GM20431 (cell line): ENCODE data around the gene ERCC3.
"Not testable (repeated sequence)": the region's sequence is repeated elsewhere in the genome, so short reads cannot be mapped to it uniquely, and the experiment has no call there.

Experiments used
- in situ Hi-C: fragments of 300-500 bp; cut with MseI, MboI; formaldehyde crosslinking; loops from one replicate; pipeline ENCODE4 v1.15.0; 2020; ENCODE audit warnings: low sequenced_read_pairs; ENCODE audit not compliant: unreplicated experiment

Gene ERCC3

GRCh38 chr2:127280693-127281092 lies 13.3 kb downstream of the ERCC3 start:
- in situ Hi-C loops = no loop called here

DNA sequence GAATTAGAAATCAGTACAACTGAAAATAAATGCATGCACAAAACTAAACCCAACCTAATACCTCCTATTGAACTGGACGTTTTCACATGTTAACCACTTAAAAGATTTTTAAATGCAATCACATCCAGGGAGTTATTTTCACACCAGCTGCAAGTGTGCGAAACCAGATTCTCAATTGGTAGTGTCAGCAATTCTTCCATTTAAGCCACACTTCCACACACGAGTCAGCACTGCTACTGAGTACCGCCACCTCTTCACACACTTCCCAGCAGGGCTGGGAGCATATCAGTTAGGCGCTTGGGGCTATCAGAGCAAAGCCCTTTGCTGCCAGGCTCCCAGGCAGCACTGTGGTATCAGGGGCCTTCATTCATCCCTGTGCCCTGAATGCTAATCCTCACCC lies 14.2 kb downstream of the ERCC3 start:
- in situ Hi-C loops = no loop called here

- in situ Hi-C loops = no loop called here
Observed at GRCh38 chr2:127278959-127279358, 15.0 kb downstream of the ERCC3 start.

DNA sequence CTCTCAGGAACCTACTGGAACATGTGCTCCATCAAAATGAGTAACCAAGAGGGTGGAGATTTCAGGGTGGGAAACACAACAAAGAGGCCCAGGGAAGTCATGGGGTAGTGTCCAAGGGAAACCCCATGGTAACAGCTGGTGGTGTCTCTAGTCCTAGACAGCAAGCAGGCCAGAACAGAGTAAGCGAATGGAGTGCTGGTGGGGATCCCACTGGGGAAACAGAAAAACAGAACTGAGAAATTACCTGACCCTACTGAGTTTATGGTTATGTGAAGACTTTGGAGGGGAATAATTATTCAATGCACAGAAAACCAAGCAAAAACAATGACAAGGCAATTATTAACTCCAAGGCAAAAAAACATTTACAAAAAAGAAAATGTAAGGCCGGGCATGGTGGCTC lies 16.9 kb downstream of the ERCC3 start:
- in situ Hi-C loops = no loop called here

DNA sequence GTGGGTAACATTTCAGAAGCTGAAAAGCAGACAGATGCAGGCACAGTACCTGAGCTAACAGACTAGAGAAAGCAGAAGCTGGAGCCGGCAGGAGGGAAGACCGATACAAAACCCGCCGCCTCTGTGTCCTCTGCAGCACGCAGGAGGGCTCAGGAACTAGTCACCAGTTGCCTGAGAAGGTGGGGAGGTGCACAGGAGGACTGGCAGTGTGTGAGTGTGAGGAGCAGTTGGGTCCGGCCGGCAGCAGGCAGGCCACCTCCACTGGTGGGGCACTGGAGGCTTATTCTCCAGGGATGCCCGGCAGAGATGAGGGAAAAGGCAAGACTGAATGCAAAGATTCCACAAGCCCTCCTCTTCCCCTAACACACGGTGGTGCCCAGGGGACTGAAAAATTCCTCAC lies 18.2 kb downstream of the ERCC3 start:
- in situ Hi-C loops = no loop called here

DNA sequence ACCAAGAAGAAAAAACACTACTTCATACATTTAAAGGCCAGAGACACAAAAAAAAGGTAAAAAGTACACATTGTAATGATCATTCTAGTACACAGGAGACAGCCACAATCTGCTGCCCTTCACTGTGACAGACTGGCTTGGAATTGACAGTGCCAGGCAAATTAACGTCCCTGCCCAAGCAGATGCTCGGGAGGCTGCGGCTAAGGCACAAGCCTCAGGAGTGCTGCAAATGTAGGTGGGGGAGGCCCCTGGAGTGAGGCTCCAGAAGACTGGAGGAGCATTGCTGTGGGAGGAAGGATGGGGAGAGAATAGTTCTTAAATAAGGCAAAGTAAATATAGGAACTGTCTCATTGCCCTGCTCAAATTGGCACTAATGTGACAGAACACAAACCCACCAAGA lies 18.6 kb downstream of the ERCC3 start:
- in situ Hi-C loops = no loop called here

- in situ Hi-C loops = no loop called here
Observed at GRCh38 chr2:127270663-127271062, 23.3 kb downstream of the ERCC3 start.

DNA sequence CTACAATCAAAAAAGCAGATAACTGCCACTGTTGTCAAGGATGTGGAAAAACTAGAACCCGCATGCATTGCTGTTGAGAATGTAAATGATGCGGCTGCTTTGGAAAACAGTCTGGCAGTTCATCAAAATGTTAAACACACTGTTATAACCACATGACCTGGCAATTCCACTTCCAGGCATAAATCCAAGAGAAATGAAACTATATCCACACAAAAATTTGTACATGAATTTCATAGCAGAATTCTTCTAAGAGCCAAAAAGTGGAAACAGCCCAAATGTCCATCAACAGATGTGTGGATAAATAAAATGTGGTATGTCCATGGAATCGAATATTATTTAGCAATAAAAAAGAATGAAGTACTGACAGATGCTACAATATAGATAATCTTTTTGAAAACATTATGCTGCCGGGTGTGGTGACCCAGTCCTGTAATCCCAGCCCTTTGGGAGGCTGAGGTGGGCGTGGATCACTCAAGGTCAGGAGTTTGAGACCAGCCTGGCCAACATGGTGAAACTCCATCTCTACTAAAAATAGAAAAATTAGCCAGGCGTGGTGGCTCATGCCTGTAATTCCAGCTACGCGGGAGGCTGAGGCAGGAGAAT lies 32.0 kb downstream of the ERCC3 start:
- in situ Hi-C loops = no loop called here

GRCh38 chr2:127259355-127259754 lies 34.6 kb downstream of the ERCC3 start:
- in situ Hi-C loops = no loop called here

DNA sequence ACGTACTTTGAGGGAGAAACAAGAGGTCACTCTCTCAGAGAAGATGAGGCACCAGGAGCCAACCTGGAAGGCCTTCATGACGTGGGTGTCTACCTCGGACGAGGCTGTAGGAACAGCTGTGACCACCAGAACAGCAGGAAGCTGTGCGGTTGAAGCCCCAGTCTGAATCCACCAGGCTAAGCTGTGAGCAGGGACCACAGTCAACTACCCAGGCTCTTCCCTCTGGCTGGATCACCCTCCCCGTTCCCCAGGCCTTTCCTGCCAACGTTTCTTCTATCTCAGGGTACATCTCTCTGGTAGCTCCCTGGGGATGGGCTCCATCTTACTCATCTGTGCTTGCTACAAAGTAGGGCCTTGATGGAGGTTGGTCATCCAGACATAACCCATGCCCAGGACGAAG lies 37.1 kb downstream of the ERCC3 start:
- in situ Hi-C loops = no loop called here

DNA sequence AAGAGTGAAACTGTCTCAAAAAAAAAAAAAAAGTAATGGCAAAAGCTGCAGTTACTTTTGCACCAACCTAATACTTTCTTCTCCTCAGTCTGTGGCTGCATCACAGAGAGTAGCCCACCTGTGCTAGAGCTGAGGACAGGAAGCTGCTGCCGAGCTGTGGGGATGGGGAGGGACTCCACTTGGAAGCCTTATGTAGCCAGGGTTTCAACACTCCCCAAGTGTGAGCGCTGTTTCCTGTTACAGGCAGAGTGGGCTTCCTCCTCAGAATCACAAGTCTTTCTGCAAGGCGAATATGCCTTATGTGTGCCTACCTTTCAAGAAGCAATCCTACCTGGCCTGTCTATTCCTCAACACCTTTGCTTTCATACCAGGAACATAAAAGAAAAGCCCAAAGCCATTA lies 37.6 kb downstream of the ERCC3 start:
- in situ Hi-C loops = no loop called here

GRCh38 chr2:127255721-127256120 lies 38.2 kb downstream of the ERCC3 start:
- in situ Hi-C loops = no loop called here

DNA sequence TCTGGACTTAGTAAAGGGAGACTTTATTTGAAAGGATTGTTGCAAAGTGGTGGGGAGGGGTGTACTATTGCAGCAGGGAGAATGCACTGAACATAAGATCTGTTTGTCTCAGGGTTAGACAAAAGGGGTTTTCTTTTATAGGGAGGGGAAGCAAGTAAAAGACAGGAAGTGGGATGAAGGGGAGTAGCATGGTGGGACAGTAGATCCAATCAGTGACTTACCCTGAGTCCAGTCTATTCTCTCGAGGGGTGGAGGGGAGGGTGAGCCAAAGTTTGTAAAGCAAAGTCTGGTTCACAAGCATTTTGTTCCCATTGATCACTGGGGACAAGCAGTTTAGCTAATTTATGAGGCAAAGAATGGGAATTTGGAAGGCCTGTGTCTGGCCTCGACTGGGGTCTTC lies 38.8 kb downstream of the ERCC3 start:
- in situ Hi-C loops = no loop called here

DNA sequence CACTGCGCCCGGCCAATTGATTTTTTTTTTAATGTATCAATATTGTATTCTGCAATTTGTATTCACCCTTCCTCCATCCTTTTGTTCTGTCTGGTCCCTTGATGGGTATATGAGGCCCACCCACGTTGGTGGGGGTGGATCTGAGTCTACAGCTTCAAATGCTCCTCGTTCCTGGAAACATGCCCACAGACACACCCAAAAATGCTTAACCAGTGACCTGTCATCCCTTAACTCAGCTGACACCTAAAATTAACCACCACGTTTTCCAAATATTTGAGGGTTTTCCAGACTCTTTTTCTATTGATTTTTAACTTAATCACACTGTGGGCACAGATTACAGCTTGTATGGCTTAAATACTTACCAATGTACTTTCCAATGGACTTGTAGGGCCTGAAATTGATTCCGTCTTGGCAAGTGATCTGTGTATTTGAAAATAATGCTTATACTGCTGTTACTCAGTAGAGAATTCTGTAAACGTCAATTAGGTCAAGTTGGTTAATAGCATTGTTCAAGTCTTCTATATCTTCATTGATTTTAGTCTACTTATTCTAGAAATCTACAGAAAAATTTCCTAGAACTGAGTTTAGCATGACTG lies 39.5 kb downstream of the ERCC3 start:
- in situ Hi-C loops = no loop called here

DNA sequence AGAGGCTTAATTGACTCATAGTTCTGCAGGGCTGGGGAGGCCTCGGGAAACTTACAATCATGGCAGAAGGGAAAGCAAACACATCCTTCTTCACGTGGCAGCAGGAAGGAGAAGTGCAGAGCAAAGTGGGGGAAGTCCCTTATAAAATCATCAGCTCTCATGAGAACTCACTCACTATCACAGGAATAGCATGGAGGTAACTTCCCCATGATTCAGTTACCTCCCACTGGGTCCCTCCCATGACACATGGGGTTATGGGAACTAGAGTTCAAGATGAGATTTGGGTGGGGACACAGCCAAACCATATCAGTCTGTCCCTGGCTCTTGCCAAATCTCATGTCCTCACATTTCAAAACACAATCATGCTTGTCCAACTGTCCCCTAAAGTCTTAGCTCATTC lies 52.8 kb downstream of the ERCC3 start:
- in situ Hi-C loops = not testable (repeated sequence)

- in situ Hi-C loops = no loop called here
Observed at GRCh38 chr2:127239395-127239794, 54.5 kb downstream of the ERCC3 start.

DNA sequence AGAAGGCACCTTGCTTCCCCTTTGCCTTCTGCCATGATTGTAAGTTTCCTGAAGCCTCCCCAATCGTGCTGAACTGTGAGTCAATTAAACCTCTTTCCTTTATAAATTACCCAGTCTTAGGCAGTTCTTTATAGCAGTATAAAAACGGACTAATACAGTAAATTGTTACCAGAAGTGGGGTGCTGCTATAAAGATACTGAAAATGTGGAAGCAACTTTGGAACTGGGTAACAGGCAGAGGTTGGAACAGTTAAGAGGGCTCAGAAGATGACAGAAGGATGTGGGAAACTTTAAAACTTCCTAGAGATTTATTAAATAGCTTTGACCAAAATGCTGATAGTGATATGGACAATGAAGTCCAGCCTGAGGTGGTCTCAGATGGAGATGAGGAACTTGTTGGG lies 56.2 kb downstream of the ERCC3 start:
- in situ Hi-C loops = not testable (repeated sequence)

GRCh38 chr2:127235082-127235702 lies 58.8 kb downstream of the ERCC3 start:
- in situ Hi-C loops = no loop called here

GRCh38 chr2:127233710-127234109 lies 60.2 kb downstream of the ERCC3 start:
- in situ Hi-C loops = no loop called here

DNA sequence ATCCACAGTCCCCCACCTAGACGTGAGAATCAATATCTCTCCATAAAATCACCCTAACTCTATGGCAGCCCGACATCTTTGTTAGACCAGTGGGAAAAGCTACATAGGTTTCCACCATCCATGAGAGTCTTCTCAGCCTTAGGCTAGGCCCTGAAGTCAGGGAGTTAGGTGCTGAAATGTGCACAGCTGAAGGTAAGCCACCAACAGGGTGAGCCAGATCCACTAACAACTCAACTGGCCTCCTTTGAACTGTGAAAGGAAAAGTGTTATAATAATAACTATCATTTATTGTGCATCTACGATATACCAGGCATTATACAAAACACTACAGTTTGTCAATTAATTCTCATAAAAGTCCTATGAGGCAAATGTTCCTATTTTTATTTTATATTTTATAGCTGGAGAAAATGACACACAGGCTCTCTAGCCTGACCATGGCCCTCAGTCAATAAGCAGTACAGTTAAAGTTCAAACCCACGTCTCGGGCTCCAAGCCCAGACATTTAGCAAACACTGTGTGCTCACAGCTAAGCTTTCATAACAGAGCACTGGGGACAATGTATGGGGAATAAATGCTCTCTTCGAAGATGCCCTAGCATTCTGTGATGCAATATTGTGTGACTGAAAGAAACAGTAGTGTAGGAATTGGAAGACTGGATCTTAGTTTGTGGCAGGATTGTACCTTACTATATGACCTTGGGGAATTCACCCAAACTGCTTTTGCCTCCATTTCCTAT lies 62.6 kb downstream of the ERCC3 start:
- in situ Hi-C loops = no loop called here

DNA sequence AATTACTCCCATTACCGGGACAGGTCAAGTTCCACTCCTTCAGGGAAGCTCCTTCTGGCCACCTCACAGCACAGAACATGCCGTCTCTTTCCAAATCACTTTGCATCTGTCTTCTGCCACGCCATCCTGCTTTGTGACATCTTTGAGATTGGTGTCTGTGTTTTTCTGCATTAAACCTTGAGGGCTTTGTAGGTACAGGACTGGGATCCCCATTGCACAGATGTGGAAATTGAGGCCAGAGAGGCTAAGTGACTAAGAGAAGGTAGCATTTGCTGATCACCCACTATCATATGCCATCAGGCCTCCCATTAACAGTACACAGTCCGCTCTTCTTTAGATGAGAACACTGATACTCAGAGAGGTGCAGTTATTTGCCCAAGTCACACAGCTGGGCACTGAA lies 64.4 kb downstream of the ERCC3 start:
- in situ Hi-C loops = no loop called here
